Measurements from ENCODE around the gene KCNMA1. TPM values are rescaled to one million over a fixed set of nuclear protein-coding genes. Genes with fewer than 3 reads are reported as not detected.

The KCNMA1 gene
- total and polyA plus RNA-seq, 9 of the 15 experiments (the other 6 are each of a cell fraction or from before 2014, with no cell fraction given), result 0.01 to 0.95 (median 0.15) TPM; not detected in 4

DNA sequence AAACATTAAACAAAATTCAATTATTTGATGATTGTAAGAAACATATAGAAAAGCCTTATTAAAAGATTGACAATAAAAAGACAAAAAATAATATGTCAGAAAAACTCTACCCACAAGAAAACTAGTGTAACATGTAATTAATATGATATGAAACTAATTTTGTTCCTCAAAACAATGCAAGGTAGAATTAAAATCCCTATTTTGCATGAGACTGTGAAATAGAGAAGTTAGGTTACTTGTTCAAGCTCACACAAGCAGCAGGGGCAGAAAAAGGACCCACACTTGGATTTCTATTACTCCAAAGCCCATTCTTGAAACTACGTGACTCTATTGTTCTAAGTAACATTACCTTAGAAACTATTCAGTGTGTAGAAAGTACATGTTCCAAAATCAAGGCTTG, 96.4 kb downstream of the KCNMA1 start:
- DNase-seq (ENCODE audit: extremely low read depth in 1 of 4, low spot score in 3 of 4) (no peak), FAIRE-seq (no peak), ATAC-seq (no peak)
- TF ChIP-seq BCOR (IDR thresholded peaks at IDR 0.05) (no peak), ZNF197 (CRISPR knock-in tag; IDR thresholded peaks at IDR 0.05; ENCODE audit: low read depth) (no peak), NKRF (IDR thresholded peaks at IDR 0.05; ENCODE audit: borderline replicate concordance) (no peak), ELK3 (CRISPR knock-in tag; IDR thresholded peaks at IDR 0.05) (no peak), NCOA1 (IDR thresholded peaks at IDR 0.05; ENCODE audit: low read depth) (no peak), USF2 (CRISPR knock-in tag; IDR thresholded peaks at IDR 0.05) (no peak), ZBTB1 (CRISPR knock-in tag; IDR thresholded peaks at IDR 0.05; ENCODE audit: borderline replicate concordance, low read depth) (no peak), MECOM (CRISPR knock-in tag; IDR thresholded peaks at IDR 0.05) (no peak)
- Histone ChIP-seq H3K4me1 (replicated peaks in 1 of 2; ENCODE audit: control insufficient read depth in 2 of 2, insufficient read depth in 2 of 2, low read length in 2 of 2) (no peaks in the 10 kb centered on the region), H3K27ac (ENCODE audit: extremely low read depth, low read depth, low read length) (no peak overlapping the region), H2AFZ (ENCODE audit: low read depth, low read length) (no peak overlapping the region), H3K4me3 (no peak overlapping the region), H3K9ac (ENCODE audit: insufficient read depth in 1 of 2, low read depth in 2 of 2, low read length in 2 of 2) (no peak overlapping the region), H4K20me1 (replicated peaks; ENCODE audit: control insufficient read depth, insufficient read depth, low read length) (no peaks in the 10 kb centered on the region), H3K4me2 (ENCODE audit: insufficient read depth, low read length) (no peak overlapping the region), H3K9me1 (ENCODE audit: control insufficient read depth, insufficient read depth, low read length) (no peaks in the 10 kb centered on the region), H3K27me3 (ENCODE audit: control insufficient read depth in 2 of 2, insufficient read depth in 2 of 2, low read length in 2 of 2) (peaks cover 0 to 8% of the 10 kb centered on the region in 2 experiments; a peak in 2 of 5 replicates), H3K36me3 (ENCODE audit: control insufficient read depth, insufficient read depth, low read length) (no peaks in the 10 kb centered on the region), H3K9me3 (replicated peaks; ENCODE audit: control insufficient read depth, insufficient read depth, low read depth, low read length) (no peaks in the 10 kb centered on the region), H3K79me2 (ENCODE audit: control insufficient read depth, insufficient read depth, low read length) (no peaks in the 10 kb centered on the region)
- in situ Hi-C loops (cut with MboI), result no loop called here
- intact Hi-C loops (cut with micrococcal nuclease), result no loop called here
- BruUV-seq (replicated peaks), result no TSS peak
- CTCF ChIA-PET (ENCODE audit: low intra/inter-chr PET ratio), result no interaction called here
- WGBS (ENCODE audit: insufficient coverage, low coverage, missing lambda C conversion rate), result 0% methylated on average over 1 of the region's 1 CpG
- POLR2A ChIA-PET, result interaction anchor here (0.7 kb wide), 1 partner anchor 173 kb away, joined by 3 read pairs; no protein-coding TSS in a partner anchor
